Measurements from ENCODE around the gene SLC35D2. TPM values are rescaled to one million over a fixed set of nuclear protein-coding genes. Genes with fewer than 3 reads are reported as not detected.

The SLC35D2 gene
- total and polyA plus RNA-seq, 12 donors: 10.8 to 20.8 (median 13.2) TPM

GRCh38 chr9:96417051-96417586, 33.6 kb upstream of the SLC35D2 start:
- ATAC-seq (peak; percentile 10 to 34 (median 22)), DNase-seq (peak; percentile 90)
- 0% methylated on average over 49 to 50 of the region's 50 CpGs for WGBS, 2 donors
- Histone ChIP-seq H3K27me3 (no peaks in the 10 kb centered on the region), H3K27ac (peak overlapping the region; percentile 72 to 100 (median 98)), H3K9me3 (no peaks in the 10 kb centered on the region), H3K36me3 (no peaks in the 10 kb centered on the region), H3K4me1 (peaks cover 7 to 64% (median 33%) of the 10 kb centered on the region in 9 donors), H3K4me3 (peak overlapping the region; percentile 56 to 97 (median 85))
- intact Hi-C loops (cut with DNase I): loop anchor here in 6 of 10 donors (5.0 to 10.0 kb wide), 8 partner anchors 35 to 250 kb away; partner anchors contain the start of genes PRXL2C (in 2 of the 6), SLC35D2 (in 2 of the 6) and HABP4 (in 1 of the 6)
- TF ChIP-seq, protein P1, sequence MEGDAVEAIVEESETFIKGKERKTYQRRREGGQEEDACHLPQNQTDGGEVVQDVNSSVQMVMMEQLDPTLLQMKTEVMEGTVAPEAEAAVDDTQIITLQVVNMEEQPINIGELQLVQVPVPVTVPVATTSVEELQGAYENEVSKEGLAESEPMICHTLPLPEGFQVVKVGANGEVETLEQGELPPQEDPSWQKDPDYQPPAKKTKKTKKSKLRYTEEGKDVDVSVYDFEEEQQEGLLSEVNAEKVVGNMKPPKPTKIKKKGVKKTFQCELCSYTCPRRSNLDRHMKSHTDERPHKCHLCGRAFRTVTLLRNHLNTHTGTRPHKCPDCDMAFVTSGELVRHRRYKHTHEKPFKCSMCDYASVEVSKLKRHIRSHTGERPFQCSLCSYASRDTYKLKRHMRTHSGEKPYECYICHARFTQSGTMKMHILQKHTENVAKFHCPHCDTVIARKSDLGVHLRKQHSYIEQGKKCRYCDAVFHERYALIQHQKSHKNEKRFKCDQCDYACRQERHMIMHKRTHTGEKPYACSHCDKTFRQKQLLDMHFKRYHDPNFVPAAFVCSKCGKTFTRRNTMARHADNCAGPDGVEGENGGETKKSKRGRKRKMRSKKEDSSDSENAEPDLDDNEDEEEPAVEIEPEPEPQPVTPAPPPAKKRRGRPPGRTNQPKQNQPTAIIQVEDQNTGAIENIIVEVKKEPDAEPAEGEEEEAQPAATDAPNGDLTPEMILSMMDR (IDR thresholded peaks at IDR 0.05): peak in 4 of 9 donors; percentile 10 to 45 (median 38)

- WGBS, 2 donors: 38 to 46% methylated on average over 7 of the region's 7 CpGs
- Histone ChIP-seq H3K27me3 (no peaks in the 10 kb centered on the region), H3K36me3 (no peaks in the 10 kb centered on the region), H3K4me1 (peaks cover 0 to 37% (median 10%) of the 10 kb centered on the region in 9 donors), H3K4me3 (peak overlapping the region in 1 of 10 donors; percentile 14), H3K27ac (peak overlapping the region in 3 of 10 donors; percentile 7 to 65 (median 50)), H3K9me3 (no peaks in the 10 kb centered on the region)
- TF ChIP-seq, protein P1 (IDR thresholded peaks at IDR 0.05): no peak
- peak in 1 of 2 donors; percentile 16 for DNase-seq
- intact Hi-C loops (cut with DNase I): loop anchor here in 3 of 10 donors (2.0 to 10.0 kb wide), 3 partner anchors 23 to 241 kb away; partner anchors contain the start of gene PRXL2C (in 1 of the 3)
- no peak for ATAC-seq
Observed at GRCh38 chr9:96413302-96414221, 30.1 kb upstream of the SLC35D2 start.

DNA sequence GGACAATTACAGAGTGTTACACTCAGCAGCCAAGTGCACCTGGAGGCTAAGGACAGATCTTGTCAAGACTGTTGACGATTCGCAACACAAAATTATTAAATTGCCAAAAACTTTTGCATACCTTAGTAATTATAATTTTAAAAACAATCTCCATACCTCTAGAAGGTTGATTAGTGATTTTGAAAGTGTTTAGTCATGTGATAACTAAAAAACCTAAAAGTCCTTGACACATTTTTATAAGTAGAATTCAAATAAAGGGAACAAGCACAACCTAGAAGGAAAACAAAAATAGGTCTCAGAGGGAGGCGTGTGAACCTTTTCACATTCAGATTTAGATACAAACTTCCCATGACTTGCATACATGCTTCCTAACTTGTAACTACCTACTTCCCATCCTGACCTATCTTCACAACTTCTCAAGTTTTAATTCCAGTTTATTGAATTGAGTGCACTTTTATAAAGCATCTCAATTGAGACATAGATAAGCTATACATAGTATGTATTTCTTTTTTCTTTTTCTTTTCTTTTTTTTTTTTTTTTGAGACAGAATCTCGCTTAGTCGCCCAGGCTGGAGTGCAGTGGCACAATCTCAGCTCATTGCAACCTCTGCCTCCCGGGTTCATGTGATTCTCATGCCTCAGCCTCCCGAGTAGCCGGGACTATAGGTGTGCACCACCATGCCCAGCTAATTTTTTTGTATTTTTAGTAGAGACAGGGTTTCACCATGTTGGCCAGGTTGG, 28.8 kb upstream of the SLC35D2 start:
- Histone ChIP-seq H3K36me3 (no peaks in the 10 kb centered on the region), H3K4me1 (peaks cover 0 to 37% (median 10%) of the 10 kb centered on the region in 9 donors), H3K27me3 (no peaks in the 10 kb centered on the region), H3K27ac (no peak overlapping the region), H3K9me3 (no peaks in the 10 kb centered on the region), H3K4me3 (no peak overlapping the region)
- ATAC-seq: no peak
- TF ChIP-seq, protein P1 (IDR thresholded peaks at IDR 0.05): no peak
- DNase-seq: no peak
- WGBS, 2 donors: 87 to 91% methylated on average over 8 of the region's 8 CpGs
- intact Hi-C loops (cut with DNase I): loop anchor here in 2 of 10 donors (10.0 kb wide), 2 partner anchors 88 to 242 kb away; partner anchors contain the start of gene PRXL2C (in 1 of the 2)
